Measurements from ENCODE around the gene CATSPERE. TPM values are rescaled to one million over a fixed set of nuclear protein-coding genes. Genes with fewer than 3 reads are reported as not detected.
A peak's percentile ranks its signal among the peaks of the same experiment; 100 is the strongest.

Gene CATSPERE
- total RNA-seq: 1 to 10 TPM in 1 of 2 donors, under 1 TPM in 1; 0.26 to 2.3 TPM

GRCh38 chr1:244461245-244462071 lies at the start of gene CATSPERE:
Gene CATSPERE, plus strand, starts transcription at chr1:244461273. Its CDS starts 157 bp downstream, at chr1:244461430.
- H3K27ac ChIP-seq: peak within 1 kb of the TSS; percentile 85 to 95 (median 90)
- TF ChIP-seq, protein P1, sequence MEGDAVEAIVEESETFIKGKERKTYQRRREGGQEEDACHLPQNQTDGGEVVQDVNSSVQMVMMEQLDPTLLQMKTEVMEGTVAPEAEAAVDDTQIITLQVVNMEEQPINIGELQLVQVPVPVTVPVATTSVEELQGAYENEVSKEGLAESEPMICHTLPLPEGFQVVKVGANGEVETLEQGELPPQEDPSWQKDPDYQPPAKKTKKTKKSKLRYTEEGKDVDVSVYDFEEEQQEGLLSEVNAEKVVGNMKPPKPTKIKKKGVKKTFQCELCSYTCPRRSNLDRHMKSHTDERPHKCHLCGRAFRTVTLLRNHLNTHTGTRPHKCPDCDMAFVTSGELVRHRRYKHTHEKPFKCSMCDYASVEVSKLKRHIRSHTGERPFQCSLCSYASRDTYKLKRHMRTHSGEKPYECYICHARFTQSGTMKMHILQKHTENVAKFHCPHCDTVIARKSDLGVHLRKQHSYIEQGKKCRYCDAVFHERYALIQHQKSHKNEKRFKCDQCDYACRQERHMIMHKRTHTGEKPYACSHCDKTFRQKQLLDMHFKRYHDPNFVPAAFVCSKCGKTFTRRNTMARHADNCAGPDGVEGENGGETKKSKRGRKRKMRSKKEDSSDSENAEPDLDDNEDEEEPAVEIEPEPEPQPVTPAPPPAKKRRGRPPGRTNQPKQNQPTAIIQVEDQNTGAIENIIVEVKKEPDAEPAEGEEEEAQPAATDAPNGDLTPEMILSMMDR (IDR thresholded peaks at IDR 0.05): peak in 2 of 7 experiments; percentile 0 to 26
- TF ChIP-seq POLR2A (IDR thresholded peaks at IDR 0.05): peak; percentile 89 to 98 (median 95)
- intact Hi-C loops (cut with DNase I): loop anchor here (10.0 kb wide), 1 partner anchor 343 kb away; no protein-coding TSS in a partner anchor
- ATAC-seq (peak; percentile 97), DNase-seq (peak; percentile 91 to 95 (median 94))
- no peaks in the 10 kb centered on the region for H3K36me3 ChIP-seq (replicated peaks in 1 of 2; ENCODE audit: insufficient read depth in 1 of 2, low read depth in 2 of 2)
- peaks cover 11% of the 10 kb centered on the region for H3K4me1 ChIP-seq
- 13 to 14% methylated on average over 41 to 55 of the region's 61 CpGs for WGBS, 2 donors
- peak within 1 kb of the TSS; percentile 8 to 57 for H3K4me3 ChIP-seq
- no peaks in the 10 kb centered on the region for H3K9me3 ChIP-seq
- H3K27me3 ChIP-seq: no peaks in the 10 kb centered on the region

DNA sequence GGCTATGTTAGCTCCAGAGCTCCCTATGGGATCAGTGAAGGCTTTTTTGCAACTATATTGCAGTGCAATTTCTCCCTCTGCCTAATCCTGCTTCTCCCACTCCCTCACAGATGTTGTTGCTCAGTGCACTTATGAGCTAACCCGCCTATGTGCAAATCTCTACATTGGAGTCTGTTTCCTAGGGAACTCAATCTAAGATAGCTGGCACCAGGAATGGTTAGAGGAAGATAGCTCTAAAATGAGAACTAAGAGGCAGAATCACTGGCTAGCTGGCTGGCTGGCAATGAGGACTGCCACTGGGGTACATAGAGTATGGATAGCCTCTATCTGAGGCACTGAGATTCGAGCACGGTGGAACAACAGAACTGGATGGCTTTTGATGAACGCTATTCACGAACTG lies 48.9 kb upstream of the CATSPERE start:
- Histone ChIP-seq H3K4me3 (no peak overlapping the region), H3K27me3 (no peaks in the 10 kb centered on the region), H3K27ac (no peak overlapping the region), H3K4me1 (no peaks in the 10 kb centered on the region), H3K9me3 (no peaks in the 10 kb centered on the region), H3K36me3 (replicated peaks in 1 of 2; ENCODE audit: insufficient read depth in 1 of 2, low read depth in 2 of 2) (peaks cover 0 to 13% of the 10 kb centered on the region in 2 donors)
- TF ChIP-seq POLR2A (IDR thresholded peaks at IDR 0.05): no peak
- TF ChIP-seq, protein P1 (IDR thresholded peaks at IDR 0.05): no peak
- DNase-seq (no peak), ATAC-seq (no peak)
- WGBS, 2 donors: 90 to 97% methylated on average over 5 of the region's 5 CpGs
- intact Hi-C loops (cut with DNase I): no loop called here

- intact Hi-C loops (cut with DNase I): no loop called here
- H3K4me1 ChIP-seq: no peaks in the 10 kb centered on the region
- ATAC-seq (no peak), DNase-seq (no peak)
- no peaks in the 10 kb centered on the region for H3K9me3 ChIP-seq
- H3K4me3 ChIP-seq: no peak overlapping the region
- no peak for TF ChIP-seq POLR2A (IDR thresholded peaks at IDR 0.05)
- TF ChIP-seq, protein P1 (IDR thresholded peaks at IDR 0.05): no peak
- no peaks in the 10 kb centered on the region for H3K27me3 ChIP-seq
- WGBS, 2 donors: 94 to 97% methylated on average over 3 of the region's 3 CpGs
- H3K27ac ChIP-seq: no peak overlapping the region
- H3K36me3 ChIP-seq (replicated peaks in 1 of 2; ENCODE audit: insufficient read depth in 1 of 2, low read depth in 2 of 2): peaks cover 0 to 19% of the 10 kb centered on the region in 2 donors
These were observed 47.3 kb upstream of the CATSPERE start for GRCh38 chr1:244413736-244414135.

- Histone ChIP-seq H3K9me3 (no peaks in the 10 kb centered on the region), H3K4me1 (no peaks in the 10 kb centered on the region), H3K27ac (no peak overlapping the region), H3K4me3 (no peak overlapping the region), H3K36me3 (replicated peaks in 1 of 2; ENCODE audit: insufficient read depth in 1 of 2, low read depth in 2 of 2) (peaks cover 0 to 19% of the 10 kb centered on the region in 2 donors), H3K27me3 (no peaks in the 10 kb centered on the region)
- DNase-seq (no peak), ATAC-seq (no peak)
- 75 to 92% methylated on average over 1 of the region's 1 CpG for WGBS, 2 donors
- TF ChIP-seq, protein P1 (IDR thresholded peaks at IDR 0.05): no peak
- TF ChIP-seq POLR2A (IDR thresholded peaks at IDR 0.05): no peak
- intact Hi-C loops (cut with DNase I): no loop called here
These were observed 46.5 kb upstream of the CATSPERE start for GRCh38 chr1:244414543-244414942.
